ENCODE results near the gene C1orf185. TPM values are rescaled to one million over a fixed set of nuclear protein-coding genes. Genes with fewer than 3 reads are reported as not detected.

C1orf185 gene
- total and polyA plus RNA-seq, 2 experiments from 2014 or later: not detected

DNA sequence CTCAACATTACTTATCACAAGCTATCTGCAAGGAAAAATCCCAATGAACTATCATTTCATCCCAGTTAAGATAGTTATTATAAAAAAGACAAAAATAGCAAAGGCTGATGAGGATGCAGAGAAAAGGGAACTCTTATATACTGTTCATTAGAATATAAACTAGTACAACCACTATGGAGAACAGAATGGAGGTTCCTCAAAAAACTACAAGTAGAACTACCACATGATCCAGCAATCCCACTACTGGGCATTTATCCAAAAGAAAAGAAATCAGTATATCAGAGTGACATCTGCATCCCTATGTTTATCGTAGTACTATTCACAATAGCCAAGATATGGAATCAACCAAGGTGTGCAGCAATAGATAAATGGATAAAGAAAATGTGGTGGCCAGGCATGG, 4.9 kb upstream of the C1orf185 start:
- no peaks in the 10 kb centered on the region for H3K9me3 ChIP-seq (ENCODE audit: low read depth)
- H3K79me2 ChIP-seq: no peaks in the 10 kb centered on the region
- H3K4me2 ChIP-seq: no peak overlapping the region
- no peak overlapping the region for H3K27ac ChIP-seq
- H3K27me3 ChIP-seq: no peaks in the 10 kb centered on the region
- H3K4me3 ChIP-seq: no peak overlapping the region
- no peak for TF ChIP-seq CTCF (IDR thresholded peaks at IDR 0.05; ENCODE audit: poor library complexity)
- no peak for TF ChIP-seq EZH2phosphoT487 (IDR thresholded peaks at IDR 0.05; ENCODE audit: low read depth, severe bottlenecking, unreplicated experiment)
- no peak for TF ChIP-seq EZH2 (IDR thresholded peaks at IDR 0.05; ENCODE audit: borderline replicate concordance)
- H3K9me2 ChIP-seq (replicated peaks; ENCODE audit: insufficient read depth): no peaks in the 10 kb centered on the region
- H4K20me1 ChIP-seq (ENCODE audit: insufficient read depth, poor library complexity, severe bottlenecking): no peaks in the 10 kb centered on the region
- whole genome bisulfite sequencing (ENCODE audit: low lambda C conversion rate, missing lambda C conversion rate): 92% methylated on average over 1 of the region's 1 CpG
- H3K36me3 ChIP-seq (replicated peaks; ENCODE audit: insufficient read depth, low read depth): no peaks in the 10 kb centered on the region
- no peak overlapping the region for H2AFZ ChIP-seq
- DNase-seq (ENCODE audit: low spot score): no peak
- H3K4me1 ChIP-seq (ENCODE audit: insufficient read depth): no peaks in the 10 kb centered on the region

DNA sequence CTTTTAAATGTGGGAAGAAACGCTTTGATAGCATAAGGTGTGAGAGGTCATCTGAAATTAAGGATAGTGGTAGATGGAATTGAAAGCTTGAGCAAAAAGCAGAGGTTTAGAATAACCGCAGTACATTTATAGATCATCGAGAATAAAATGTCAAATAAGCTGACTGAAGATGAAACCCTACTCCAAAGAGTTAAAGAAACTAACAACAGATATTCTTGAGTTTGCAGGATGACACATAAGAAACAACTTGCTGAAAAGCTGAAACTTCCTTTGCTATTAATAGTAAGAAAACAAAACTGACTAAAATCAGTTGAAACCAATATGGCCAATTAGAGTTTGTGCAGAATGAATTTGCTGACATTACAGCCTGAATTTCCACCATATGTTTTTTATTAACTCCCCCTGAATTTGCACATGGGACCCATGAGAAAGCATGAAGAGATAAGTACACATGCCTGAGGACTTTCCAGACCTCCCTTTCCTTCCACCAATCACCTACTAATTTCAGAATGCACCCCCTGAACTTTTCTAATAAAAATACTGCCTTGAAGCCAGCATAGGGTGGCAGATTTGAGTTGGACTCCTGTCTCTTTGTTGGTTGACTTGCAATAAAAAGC, 1.7 kb upstream of the C1orf185 start:
- Histone ChIP-seq H3K9me3 (ENCODE audit: low read depth) (no peaks in the 10 kb centered on the region), H3K27ac (no peak overlapping the region), H3K36me3 (replicated peaks; ENCODE audit: insufficient read depth, low read depth) (no peaks in the 10 kb centered on the region), H3K27me3 (no peaks in the 10 kb centered on the region), H3K9me2 (replicated peaks; ENCODE audit: insufficient read depth) (no peaks in the 10 kb centered on the region), H3K4me3 (no peak overlapping the region), H3K4me1 (ENCODE audit: insufficient read depth) (no peaks in the 10 kb centered on the region), H2AFZ (no peak overlapping the region), H4K20me1 (ENCODE audit: insufficient read depth, poor library complexity, severe bottlenecking) (no peaks in the 10 kb centered on the region), H3K79me2 (no peaks in the 10 kb centered on the region), H3K4me2 (no peak overlapping the region)
- no peak for TF ChIP-seq EZH2 (IDR thresholded peaks at IDR 0.05; ENCODE audit: borderline replicate concordance)
- no peak for TF ChIP-seq CTCF (IDR thresholded peaks at IDR 0.05; ENCODE audit: poor library complexity)
- no peak for TF ChIP-seq EZH2phosphoT487 (IDR thresholded peaks at IDR 0.05; ENCODE audit: low read depth, severe bottlenecking, unreplicated experiment)
- WGBS (ENCODE audit: low lambda C conversion rate, missing lambda C conversion rate): 79% methylated on average over 3 of the region's 3 CpGs
- no peak for DNase-seq (ENCODE audit: low spot score)

GRCh38 chr1:51114137-51114536, 12.1 kb downstream of the C1orf185 start:
- no peak for DNase-seq (ENCODE audit: low spot score)
- H3K27ac ChIP-seq: no peak overlapping the region
- TF ChIP-seq EZH2phosphoT487 (IDR thresholded peaks at IDR 0.05; ENCODE audit: low read depth, severe bottlenecking, unreplicated experiment) (no peak), CTCF (IDR thresholded peaks at IDR 0.05; ENCODE audit: poor library complexity) (no peak), EZH2 (IDR thresholded peaks at IDR 0.05; ENCODE audit: borderline replicate concordance) (no peak)
- H3K4me1 ChIP-seq (ENCODE audit: insufficient read depth): no peaks in the 10 kb centered on the region
- H3K4me2 ChIP-seq: no peak overlapping the region
- H3K4me3 ChIP-seq: no peak overlapping the region
- no peaks in the 10 kb centered on the region for H4K20me1 ChIP-seq (ENCODE audit: insufficient read depth, poor library complexity, severe bottlenecking)
- H3K9me3 ChIP-seq (ENCODE audit: low read depth): no peaks in the 10 kb centered on the region
- H3K36me3 ChIP-seq (replicated peaks; ENCODE audit: insufficient read depth, low read depth): no peaks in the 10 kb centered on the region
- no peaks in the 10 kb centered on the region for H3K79me2 ChIP-seq
- no peaks in the 10 kb centered on the region for H3K9me2 ChIP-seq (replicated peaks; ENCODE audit: insufficient read depth)
- 87% methylated on average over 6 of the region's 6 CpGs for WGBS (ENCODE audit: low lambda C conversion rate, missing lambda C conversion rate)
- no peaks in the 10 kb centered on the region for H3K27me3 ChIP-seq
- H2AFZ ChIP-seq: no peak overlapping the region
